IMR-90 (cell line): ENCODE data around the gene EXOC4. TPM values are rescaled to one million over a fixed set of nuclear protein-coding genes. Genes with fewer than 3 reads are reported as not detected.

Source experiments
- ATAC-seq: fragments of 200-7000 bp; cut with Tn5 transposase; 2 replicates; pipeline ENCODE4 v1.9.1; 2020; ENCODE audit warnings: low read depth, mild to moderate bottlenecking, moderate library complexity
- BruUV-seq: library from RNA; stranded (reverse); fragments of 400-500 nt; replicated peaks from 2 replicates; lab custom pipeline; 2021; lab: Mats Ljungman, UMichigan
- CTCF ChIA-PET: fragments of 300-600 bp; formaldehyde crosslinking; extraction: SDS; loops from one replicate; lab custom pipeline; 2021; ENCODE audit warnings: antibody characterized with exemption; lab: Yijun Ruan, JAX
- POLR2A ChIA-PET: fragments of 300-600 bp; sonication (Branson Sonifier 250); formaldehyde crosslinking; loops from one replicate; lab custom pipeline; 2022; ENCODE audit warnings: antibody characterized with exemption; ENCODE audit not compliant: unreplicated experiment; lab: Charles Lee
- DNase-seq: peaks from one replicate; pipeline ENCODE4 v3.0.0; 2013
- H2AFZ ChIP-seq: replicated peaks from 2 replicates; pipeline ENCODE3; 2013; ENCODE audit warnings: low read length, mild to moderate bottlenecking; ENCODE audit not compliant: poor library complexity
- H2AK5ac ChIP-seq: 2 replicates; pipeline ENCODE4 v1.6.1; 2013; ENCODE audit warnings: low read depth, low read length, inconsistent platforms
- H2AK9ac ChIP-seq: replicated peaks from 2 replicates; pipeline ENCODE3; 2013; ENCODE audit warnings: mild to moderate bottlenecking, low read depth, low read length, moderate library complexity; ENCODE audit not compliant: poor library complexity
- H2BK120ac ChIP-seq: 2 replicates; pipeline ENCODE4 v1.6.1; 2013; ENCODE audit warnings: low read depth, low read length, inconsistent platforms
- H2BK15ac ChIP-seq: 3 replicates; pipeline ENCODE4 v1.6.1; 2013; ENCODE audit warnings: low read depth, low read length, inconsistent platforms
- H2BK20ac ChIP-seq: 2 replicates; pipeline ENCODE4 v1.6.1; 2013; ENCODE audit warnings: low read depth, mild to moderate bottlenecking, inconsistent platforms, low read length, moderate library complexity
- H2BK5ac ChIP-seq: 2 replicates; pipeline ENCODE4 v1.6.1; 2013; ENCODE audit warnings: mild to moderate bottlenecking, low read depth, low read length, inconsistent platforms; ENCODE audit not compliant: poor library complexity, severe bottlenecking
- H3K14ac ChIP-seq: replicated peaks from 2 replicates; pipeline ENCODE4 v1.6.1; 2013; ENCODE audit warnings: low read depth, low read length, inconsistent platforms
- H3K18ac ChIP-seq: 2 replicates; pipeline ENCODE4 v1.6.1; 2013; ENCODE audit warnings: low read depth, low read length, control low read depth
- H3K23ac ChIP-seq: 2 replicates; pipeline ENCODE4 v1.6.1; 2013; ENCODE audit warnings: low read depth, low read length, inconsistent platforms
- H3K27ac ChIP-seq: 2 replicates; pipeline ENCODE4 v1.5.1; 2013; ENCODE audit warnings: mild to moderate bottlenecking, control low read depth, low read length; ENCODE audit not compliant: insufficient read depth
- H3K27me3 ChIP-seq: 2 replicates; pipeline ENCODE4 v1.6.1; 2013; ENCODE audit warnings: low read length; ENCODE audit not compliant: control insufficient read depth, insufficient read depth
- H3K36me3 ChIP-seq: 2 replicates; pipeline ENCODE4 v1.6.1; 2013; ENCODE audit warnings: low read length, mixed read lengths; ENCODE audit not compliant: control insufficient read depth, insufficient read depth
- H3K4ac ChIP-seq: 2 replicates; pipeline ENCODE4 v1.6.1; 2013; ENCODE audit warnings: low read depth, low read length, inconsistent platforms
- H3K4me1 ChIP-seq: 2 replicates; pipeline ENCODE4 v1.6.1; 2013; ENCODE audit warnings: low read length, mixed read lengths; ENCODE audit not compliant: control insufficient read depth, insufficient read depth
- H3K4me2 ChIP-seq: 2 replicates; pipeline ENCODE4 v1.6.1; 2013; ENCODE audit warnings: low read depth, mild to moderate bottlenecking, control low read depth, low read length, moderate library complexity
- H3K4me3 ChIP-seq: 2 replicates; pipeline ENCODE4 v1.5.1; 2013; ENCODE audit warnings: low read depth, mild to moderate bottlenecking, control low read depth, low read length, moderate library complexity; ENCODE audit not compliant: insufficient read depth
- H3K56ac ChIP-seq: 2 replicates; pipeline ENCODE4 v1.6.1; 2013; ENCODE audit warnings: low read length, inconsistent platforms; ENCODE audit not compliant: insufficient read depth; ENCODE audit errors: extremely low read depth
- H3K79me1 ChIP-seq, 2 experiments: 2 replicates each; pipeline ENCODE4 v1.6.1; 2013; ENCODE audit warnings: low read length in 2 of 2, inconsistent platforms in 1 of 2, low read depth in 1 of 2
- H3K9ac ChIP-seq: 2 replicates; pipeline ENCODE4 v1.6.1; 2013; ENCODE audit warnings: low read depth, low read length, control low read depth
- H3K9me1 ChIP-seq: 2 replicates; pipeline ENCODE4 v1.6.1; 2013; ENCODE audit warnings: low read length, inconsistent platforms; ENCODE audit not compliant: insufficient read depth
- H3K9me3 ChIP-seq: 2 replicates; pipeline ENCODE4 v1.6.1; 2013; ENCODE audit warnings: low read length; ENCODE audit not compliant: control insufficient read depth, insufficient read depth
- H4K20me1 ChIP-seq: 2 replicates; pipeline ENCODE4 v1.6.1; 2013; ENCODE audit warnings: low read length, inconsistent platforms; ENCODE audit not compliant: insufficient read depth
- H4K5ac ChIP-seq: 2 replicates; pipeline ENCODE4 v1.6.1; 2013; ENCODE audit warnings: mild to moderate bottlenecking, low read depth, low read length, control low read depth
- H4K8ac ChIP-seq, 2 experiments: 2 replicates each; pipeline ENCODE4 v1.6.1; 2013; ENCODE audit warnings: low read depth in 2 of 2, low read length in 2 of 2, control low read depth in 1 of 2, inconsistent platforms in 1 of 2
- H4K91ac ChIP-seq: 2 replicates; pipeline ENCODE4 v1.6.1; 2013; ENCODE audit warnings: low read depth, low read length, inconsistent platforms; ENCODE audit not compliant: insufficient read depth
- BHLHE40 ChIP-seq: fragments of 150-350 bp; IDR thresholded peaks from 2 replicates; pipeline ENCODE4 v1.6.1; 2016; ENCODE audit warnings: mild to moderate bottlenecking, low read depth, low read length
- CEBPB ChIP-seq: IDR thresholded peaks from 2 replicates; pipeline ENCODE4 v1.6.1; 2012; ENCODE audit warnings: low read depth, low read length, improper control_type of control experiment
- CHD1 ChIP-seq: IDR thresholded peaks from 2 replicates; pipeline ENCODE4 v1.6.1; 2012; ENCODE audit warnings: low read depth, low read length, improper control_type of control experiment
- FOS ChIP-seq: fragments of 150-350 bp; IDR thresholded peaks from 2 replicates; pipeline ENCODE4 v1.6.1; 2016; ENCODE audit warnings: low read depth, low read length
- MAFK ChIP-seq: IDR thresholded peaks from 2 replicates; pipeline ENCODE4 v1.6.1; 2012; ENCODE audit warnings: low read depth, low read length, improper control_type of control experiment
- MXI1 ChIP-seq: IDR thresholded peaks from 2 replicates; pipeline ENCODE4 v1.6.1; 2012; ENCODE audit warnings: low read depth, mild to moderate bottlenecking, low read length, moderate library complexity, borderline replicate concordance
- POLR2A ChIP-seq: IDR thresholded peaks from 2 replicates; pipeline ENCODE4 v1.6.1; 2012; ENCODE audit warnings: mild to moderate bottlenecking, low read depth, low read length
- RAD21 ChIP-seq: IDR thresholded peaks from 2 replicates; pipeline ENCODE4 v1.6.1; 2012; ENCODE audit warnings: low read length, improper control_type of control experiment
- RCOR1 ChIP-seq: IDR thresholded peaks from 2 replicates; pipeline ENCODE4 v1.6.1; 2012; ENCODE audit warnings: mild to moderate bottlenecking, low read length, improper control_type of control experiment; ENCODE audit not compliant: insufficient replicate concordance
- SMC3 ChIP-seq: fragments of 150-350 bp; IDR thresholded peaks from 2 replicates; pipeline ENCODE4 v1.6.1; 2016; ENCODE audit warnings: low read depth, mild to moderate bottlenecking, antibody characterized with exemption, low read length, moderate library complexity
- WGBS, 2 experiments: methylation state at CpG; one replicate each; pipeline versions ENCODE4 v1.1.5 to v1.1.7; 2013; ENCODE audit warnings: missing lambda C conversion rate in 2 of 2; ENCODE audit not compliant: insufficient read length in 1 of 2; ENCODE audit errors: extremely low coverage in 2 of 2; 5-methylcytosine and 5-hydroxymethylcytosine counted together
- dilution Hi-C: fragments of 300-500 bp; cut with HindIII; formaldehyde crosslinking; loops from one replicate; pipeline ENCODE4 v1.14.3; 2018; ENCODE audit warnings: low sequenced_read_pairs; ENCODE audit not compliant: unreplicated experiment
- in situ Hi-C: fragments of 300-500 bp; cut with MboI; formaldehyde crosslinking; loops from 3 replicates; pipeline ENCODE4 v1.14.3; 2019; ENCODE audit warnings: low sequenced_read_pairs, inconsistent platforms, mixed read lengths
- intact Hi-C: fragments of 100-400 bp; cut with micrococcal nuclease; formaldehyde crosslinking; loops from 2 replicates; pipeline ENCODE4 v1.10.0; 2022
- polyA plus RNA-seq, 3 experiments: library from polyadenylated mRNA; depleted of rRNA; stranded (reverse); fragments of >200 nt; gene quantifications; 2 replicates each; pipeline ENCODE4 v1.2.3, GENCODE V29; 2012; ENCODE audit warnings: low replicate concordance in 1 of 3
- total RNA-seq: library from RNA; depleted of rRNA; stranded (reverse); fragments of >200 nt; gene quantifications from 2 replicates; pipeline ENCODE4 v1.2.3, GENCODE V29; 2012
- TF ChIP-seq, protein P1 (sequence below): fragments of 150-350 bp; IDR thresholded peaks from 2 replicates; pipeline ENCODE4 v1.6.1; 2016; ENCODE audit warnings: low read depth, mild to moderate bottlenecking, low read length, moderate library complexity, borderline replicate concordance
- TF ChIP-seq, protein P2 (sequence below): conservative IDR thresholded peaks from 2 replicates; pipeline ENCODE4 v1.5.1; 2012; ENCODE audit warnings: mild to moderate bottlenecking, low read depth, low read length, improper control_type of control experiment

Gene EXOC4
- total and polyA plus RNA-seq, 2 of the 4 experiments (the other 2 are of a cell fraction), result 25.4 to 94.6 TPM

DNA sequence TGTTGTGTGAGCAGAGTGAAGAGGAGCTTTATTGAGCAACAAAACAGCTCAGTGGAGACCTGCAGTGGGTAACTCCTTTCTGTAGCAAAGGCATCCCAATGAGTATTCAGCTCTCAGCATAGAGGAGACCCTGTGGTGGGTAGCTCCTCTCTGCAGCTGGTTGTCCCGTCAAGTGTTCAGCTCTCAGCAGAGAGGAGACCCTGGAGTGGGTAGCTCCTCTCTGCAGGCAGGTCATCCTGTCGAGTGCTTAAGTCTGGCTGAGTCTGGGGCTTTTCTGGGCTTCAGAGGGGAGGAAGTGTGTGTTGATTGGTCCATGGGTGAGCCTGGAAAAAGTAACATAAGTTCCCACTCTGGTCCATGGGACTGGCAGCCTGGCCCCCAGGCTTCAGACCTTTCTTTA lies 702.3 kb downstream of the EXOC4 start:
- no peak overlapping the region for H2BK15ac ChIP-seq
- H2BK120ac ChIP-seq, result no peak overlapping the region
- H2AK5ac ChIP-seq, result no peak overlapping the region
- BruUV-seq, result no TSS peak
- H4K20me1 ChIP-seq, result no peaks in the 10 kb centered on the region
- H3K4me1 ChIP-seq, result no peaks in the 10 kb centered on the region
- no peaks in the 10 kb centered on the region for H3K36me3 ChIP-seq
- in situ Hi-C loops (no loop called here), dilution Hi-C loops (no loop called here), intact Hi-C loops (no loop called here)
- H2BK20ac ChIP-seq, result no peak overlapping the region
- H3K27me3 ChIP-seq, result no peaks in the 10 kb centered on the region
- H4K91ac ChIP-seq, result no peak overlapping the region
- H3K23ac ChIP-seq, result no peak overlapping the region
- ATAC-seq (no peak), DNase-seq (no peak)
- H2AFZ ChIP-seq, result no peak overlapping the region
- no peak overlapping the region for H3K4ac ChIP-seq
- H3K56ac ChIP-seq, result no peak overlapping the region
- H3K27ac ChIP-seq, result no peak overlapping the region
- H3K18ac ChIP-seq, result no peak overlapping the region
- no peak overlapping the region for H3K9ac ChIP-seq
- TF ChIP-seq CEBPB (no peak), BHLHE40 (no peak), RCOR1 (no peak), SMC3 (no peak), POLR2A (no peak), RAD21 (no peak), MXI1 (no peak), MAFK (no peak), CHD1 (no peak), FOS (no peak)
- TF ChIP-seq, protein P1, sequence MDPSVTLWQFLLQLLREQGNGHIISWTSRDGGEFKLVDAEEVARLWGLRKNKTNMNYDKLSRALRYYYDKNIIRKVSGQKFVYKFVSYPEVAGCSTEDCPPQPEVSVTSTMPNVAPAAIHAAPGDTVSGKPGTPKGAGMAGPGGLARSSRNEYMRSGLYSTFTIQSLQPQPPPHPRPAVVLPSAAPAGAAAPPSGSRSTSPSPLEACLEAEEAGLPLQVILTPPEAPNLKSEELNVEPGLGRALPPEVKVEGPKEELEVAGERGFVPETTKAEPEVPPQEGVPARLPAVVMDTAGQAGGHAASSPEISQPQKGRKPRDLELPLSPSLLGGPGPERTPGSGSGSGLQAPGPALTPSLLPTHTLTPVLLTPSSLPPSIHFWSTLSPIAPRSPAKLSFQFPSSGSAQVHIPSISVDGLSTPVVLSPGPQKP, result no peak
- TF ChIP-seq, protein P2, sequence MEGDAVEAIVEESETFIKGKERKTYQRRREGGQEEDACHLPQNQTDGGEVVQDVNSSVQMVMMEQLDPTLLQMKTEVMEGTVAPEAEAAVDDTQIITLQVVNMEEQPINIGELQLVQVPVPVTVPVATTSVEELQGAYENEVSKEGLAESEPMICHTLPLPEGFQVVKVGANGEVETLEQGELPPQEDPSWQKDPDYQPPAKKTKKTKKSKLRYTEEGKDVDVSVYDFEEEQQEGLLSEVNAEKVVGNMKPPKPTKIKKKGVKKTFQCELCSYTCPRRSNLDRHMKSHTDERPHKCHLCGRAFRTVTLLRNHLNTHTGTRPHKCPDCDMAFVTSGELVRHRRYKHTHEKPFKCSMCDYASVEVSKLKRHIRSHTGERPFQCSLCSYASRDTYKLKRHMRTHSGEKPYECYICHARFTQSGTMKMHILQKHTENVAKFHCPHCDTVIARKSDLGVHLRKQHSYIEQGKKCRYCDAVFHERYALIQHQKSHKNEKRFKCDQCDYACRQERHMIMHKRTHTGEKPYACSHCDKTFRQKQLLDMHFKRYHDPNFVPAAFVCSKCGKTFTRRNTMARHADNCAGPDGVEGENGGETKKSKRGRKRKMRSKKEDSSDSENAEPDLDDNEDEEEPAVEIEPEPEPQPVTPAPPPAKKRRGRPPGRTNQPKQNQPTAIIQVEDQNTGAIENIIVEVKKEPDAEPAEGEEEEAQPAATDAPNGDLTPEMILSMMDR, result no peak
- no peak overlapping the region for H3K14ac ChIP-seq
- H3K79me1 ChIP-seq, result no peaks in the 10 kb centered on the region
- CTCF ChIA-PET, result no interaction called here
- H4K5ac ChIP-seq, result no peak overlapping the region
- H2BK5ac ChIP-seq, result no peak overlapping the region
- no peak overlapping the region for H3K4me3 ChIP-seq
- no peak overlapping the region for H3K4me2 ChIP-seq
- no peaks in the 10 kb centered on the region for H3K9me1 ChIP-seq
- no peak overlapping the region for H2AK9ac ChIP-seq
- POLR2A ChIA-PET, result no interaction called here
- no peaks in the 10 kb centered on the region for H3K9me3 ChIP-seq
- H4K8ac ChIP-seq, result no peak overlapping the region
- WGBS, 2 experiments, result no CpG with 5 or more reads among the region's 2 CpGs
